ENCODE data around the gene MYL11. TPM values are rescaled to one million over a fixed set of nuclear protein-coding genes. Genes with fewer than 3 reads are reported as not detected.

Gene MYL11
- total and polyA plus RNA-seq, 4 donors, result 0.70 TPM; not detected in 3

DNA sequence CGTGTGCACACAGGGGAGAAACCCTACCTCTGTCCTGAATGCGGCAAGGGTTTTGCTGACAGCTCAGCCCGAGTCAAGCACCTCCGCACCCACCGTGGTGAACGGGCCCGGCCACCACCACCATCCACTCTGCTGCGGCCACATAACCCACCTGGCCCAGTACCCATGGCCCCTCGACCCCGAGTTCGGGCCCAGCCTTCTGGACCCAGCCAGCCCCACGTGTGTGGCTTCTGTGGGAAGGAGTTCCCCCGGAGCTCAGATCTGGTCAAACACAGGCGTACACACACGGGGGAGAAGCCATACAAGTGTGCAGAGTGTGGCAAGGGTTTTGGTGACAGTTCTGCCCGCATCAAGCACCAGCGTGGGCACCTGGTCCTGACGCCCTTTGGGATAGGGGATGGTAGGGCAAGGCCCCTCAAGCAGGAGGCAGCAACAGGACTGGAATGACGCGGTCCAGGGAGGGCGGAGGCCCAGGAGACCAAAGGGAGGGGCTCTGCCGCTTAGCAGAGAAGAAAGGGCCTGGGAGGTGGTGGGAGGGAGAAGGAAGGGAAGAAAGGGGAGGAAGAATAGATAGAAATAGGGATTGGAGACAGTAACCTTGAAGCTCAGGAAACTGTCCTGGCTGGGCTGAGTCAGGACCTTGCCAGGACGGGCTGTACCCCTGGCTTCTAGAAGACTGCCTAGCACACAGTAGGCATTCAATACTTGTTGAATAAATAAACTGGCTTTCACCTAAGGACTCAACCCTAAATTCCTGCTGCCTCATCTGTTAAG is 24.2 kb downstream of the MYL11 start:
- TF ChIP-seq, protein P1, sequence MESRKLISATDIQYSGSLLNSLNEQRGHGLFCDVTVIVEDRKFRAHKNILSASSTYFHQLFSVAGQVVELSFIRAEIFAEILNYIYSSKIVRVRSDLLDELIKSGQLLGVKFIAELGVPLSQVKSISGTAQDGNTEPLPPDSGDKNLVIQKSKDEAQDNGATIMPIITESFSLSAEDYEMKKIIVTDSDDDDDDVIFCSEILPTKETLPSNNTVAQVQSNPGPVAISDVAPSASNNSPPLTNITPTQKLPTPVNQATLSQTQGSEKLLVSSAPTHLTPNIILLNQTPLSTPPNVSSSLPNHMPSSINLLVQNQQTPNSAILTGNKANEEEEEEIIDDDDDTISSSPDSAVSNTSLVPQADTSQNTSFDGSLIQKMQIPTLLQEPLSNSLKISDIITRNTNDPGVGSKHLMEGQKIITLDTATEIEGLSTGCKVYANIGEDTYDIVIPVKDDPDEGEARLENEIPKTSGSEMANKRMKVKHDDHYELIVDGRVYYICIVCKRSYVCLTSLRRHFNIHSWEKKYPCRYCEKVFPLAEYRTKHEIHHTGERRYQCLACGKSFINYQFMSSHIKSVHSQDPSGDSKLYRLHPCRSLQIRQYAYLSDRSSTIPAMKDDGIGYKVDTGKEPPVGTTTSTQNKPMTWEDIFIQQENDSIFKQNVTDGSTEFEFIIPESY (IDR thresholded peaks at IDR 0.05), result no peak
- TF ChIP-seq, protein P2, sequence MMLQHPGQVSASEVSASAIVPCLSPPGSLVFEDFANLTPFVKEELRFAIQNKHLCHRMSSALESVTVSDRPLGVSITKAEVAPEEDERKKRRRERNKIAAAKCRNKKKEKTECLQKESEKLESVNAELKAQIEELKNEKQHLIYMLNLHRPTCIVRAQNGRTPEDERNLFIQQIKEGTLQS (IDR thresholded peaks at IDR 0.05), result no peak
- no peak for TF ChIP-seq TAF1 (conservative IDR thresholded peaks at IDR 0.05)
- no peak for TF ChIP-seq HNF4G (IDR thresholded peaks at IDR 0.05)
- peaks cover 0 to 3% (median 1%) of the 10 kb centered on the region in 4 donors for H3K36me3 ChIP-seq (ENCODE audit: control insufficient read depth in 4 of 4, insufficient read depth in 3 of 4, low read depth in 1 of 4, low read length in 3 of 4)
- H3K9ac ChIP-seq (ENCODE audit: low read depth in 1 of 2, low read length in 2 of 2), result no peak overlapping the region
- H3K27me3 ChIP-seq (ENCODE audit: control insufficient read depth in 4 of 4, insufficient read depth in 4 of 4, low read length in 3 of 4), result no peaks in the 10 kb centered on the region
- H3K27ac ChIP-seq (ENCODE audit: low read depth in 1 of 2, low read length in 2 of 2), result no peak overlapping the region
- H3K9me3 ChIP-seq (ENCODE audit: control insufficient read depth in 4 of 4, low read length in 3 of 4), result no peaks in the 10 kb centered on the region
- no peak overlapping the region for H3K4me3 ChIP-seq (ENCODE audit: low read depth in 1 of 3, low read length in 3 of 3)
- no peak for DNase-seq (ENCODE audit: low spot score)
- peaks cover 8 to 37% (median 24%) of the 10 kb centered on the region in 4 donors for H3K4me1 ChIP-seq (ENCODE audit: control insufficient read depth in 4 of 4, insufficient read depth in 4 of 4, low read length in 3 of 4)
- 86% methylated on average over 23 of the region's 23 CpGs for WGBS

- TF ChIP-seq REST (IDR thresholded peaks at IDR 0.05), result no peak
- no peak for TF ChIP-seq HNF4G (IDR thresholded peaks at IDR 0.05)
- TF ChIP-seq RAD21 (IDR thresholded peaks at IDR 0.05), result no peak
- TF ChIP-seq MAX (IDR thresholded peaks at IDR 0.05), result no peak
- no peak for TF ChIP-seq SP1 (IDR thresholded peaks at IDR 0.05)
- TF ChIP-seq RXRA (IDR thresholded peaks at IDR 0.05), result no peak
- no peak for TF ChIP-seq FOXA1 (IDR thresholded peaks at IDR 0.05)
- TF ChIP-seq GABPA (IDR thresholded peaks at IDR 0.05 in 1 of 2, conservative IDR thresholded peaks at IDR 0.05 in 1 of 2), result no peak
- no peak for TF ChIP-seq FOXA2 (IDR thresholded peaks at IDR 0.05)
- peak overlapping the region; percentile 63 to 87 for H3K27ac ChIP-seq (ENCODE audit: low read depth in 1 of 2, low read length in 2 of 2)
- peak overlapping the region in 1 of 2 donors; percentile 39 for H3K9ac ChIP-seq (ENCODE audit: low read depth in 1 of 2, low read length in 2 of 2)
- H3K4me3 ChIP-seq (ENCODE audit: low read depth in 1 of 3, low read length in 3 of 3), result peak overlapping the region; percentile 61 to 85 (median 76)
- H3K36me3 ChIP-seq (ENCODE audit: control insufficient read depth in 4 of 4, insufficient read depth in 3 of 4, low read depth in 1 of 4, low read length in 3 of 4), result peaks cover 0 to 3% (median 1%) of the 10 kb centered on the region in 4 donors
- H3K27me3 ChIP-seq (ENCODE audit: control insufficient read depth in 4 of 4, insufficient read depth in 4 of 4, low read length in 3 of 4), result no peaks in the 10 kb centered on the region
- H3K4me1 ChIP-seq (ENCODE audit: control insufficient read depth in 4 of 4, insufficient read depth in 4 of 4, low read length in 3 of 4), result peaks cover 6 to 34% (median 23%) of the 10 kb centered on the region in 4 donors
- WGBS, result 22% methylated on average over 12 of the region's 12 CpGs
- H3K9me3 ChIP-seq (ENCODE audit: control insufficient read depth in 4 of 4, low read length in 3 of 4), result no peaks in the 10 kb centered on the region
- DNase-seq (ENCODE audit: low spot score), result no peak
Measured at GRCh38 chr16:30399435-30400186, 25.0 kb downstream of the MYL11 start.

Measured in liver (tissue), 9 donors.